BLaER1 treated with 17β-estradiol and CSF1 and Interleukin-3, amounts not matched to agents 10 nM and 100 nM (cell line): ENCODE data around the gene VEZF1.
A peak's percentile ranks its signal among the peaks of the same experiment; 100 is the strongest.

Source experiments
- H3K27ac ChIP-seq, 11 experiments: shearing (Covaris generic); formaldehyde crosslinking; 2 replicates each; pipeline ENCODE4 v1.8.1; 2022
- H3K27me3 ChIP-seq, 11 experiments: shearing (Covaris generic); formaldehyde crosslinking; 2 replicates each; pipeline ENCODE4 v1.8.1; 2022
- H3K36me3 ChIP-seq, 11 experiments: shearing (Covaris generic); formaldehyde crosslinking; 2 replicates each; pipeline ENCODE4 v1.8.1; 2022
- H3K4me1 ChIP-seq, 10 experiments: shearing (Covaris generic); formaldehyde crosslinking; 2 replicates each; pipeline ENCODE4 v1.8.1; 2022
- H3K4me2 ChIP-seq, 11 experiments: shearing (Covaris generic); formaldehyde crosslinking; 2 replicates each; pipeline ENCODE4 v1.8.1; 2022
- H3K4me3 ChIP-seq, 10 experiments: shearing (Covaris generic); formaldehyde crosslinking; 2 replicates each; pipeline ENCODE4 v1.8.1; 2022
- H3K9ac ChIP-seq, 11 experiments: shearing (Covaris generic); formaldehyde crosslinking; 2 replicates each; pipeline ENCODE4 v1.8.1; 2022
- H3K9me3 ChIP-seq, 11 experiments: shearing (Covaris generic); formaldehyde crosslinking; replicated peaks in 1 of 11; 2 replicates each; pipeline ENCODE4 v1.8.1; 2022
- H4K20me1 ChIP-seq, 11 experiments: shearing (Covaris generic); formaldehyde crosslinking; 2 replicates each; pipeline ENCODE4 v1.8.1; 2022
- Cebpa-rat ChIP-seq, 11 experiments: shearing (Covaris generic); IDR thresholded peaks; 2 replicates each; pipeline ENCODE4 v1.8.1; 2022

Gene VEZF1

GRCh38 chr17:57945996-57946797 is 41.9 kb downstream of the VEZF1 start:
- Histone ChIP-seq H3K27me3 (peaks cover 0 to under 1% (median 0%) of the 10 kb centered on the region in 11 experiments; a peak in 1 of 22 replicates), H3K4me2 (peak overlapping the region; percentile 82 to 97 (median 88)), H3K9me3 (no peaks in the 10 kb centered on the region), H3K4me3 (peak overlapping the region; percentile 14 to 61 (median 45); a peak in 15 of 20 replicates), H3K27ac (peak overlapping the region; percentile 9 to 73 (median 59); a peak in 18 of 22 replicates), H3K4me1 (peaks cover 82 to 100% (median 95%) of the 10 kb centered on the region in 10 experiments), H3K36me3 (no peaks in the 10 kb centered on the region), H3K9ac (peak overlapping the region; percentile 18 to 65 (median 48); a peak in 20 of 22 replicates), H4K20me1 (peaks cover 0 to 10% (median 0%) of the 10 kb centered on the region in 11 experiments; a peak in 4 of 22 replicates)
- no peak for TF ChIP-seq Cebpa-rat (IDR thresholded peaks at IDR 0.05)

GRCh38 chr17:57944908-57945307 is 43.1 kb downstream of the VEZF1 start:
- H3K4me2 ChIP-seq, result peak overlapping the region in 6 of 11 experiments; percentile 4 to 88 (median 85); a peak in 10 of 22 replicates
- peaks cover 84 to 100% (median 95%) of the 10 kb centered on the region in 10 experiments for H3K4me1 ChIP-seq
- H3K27ac ChIP-seq, result peak overlapping the region in 1 of 11 experiments; percentile 70; a peak in 1 of 22 replicates
- peaks cover 0 to 23% (median 0%) of the 10 kb centered on the region in 11 experiments; a peak in 4 of 22 replicates for H4K20me1 ChIP-seq
- no peaks in the 10 kb centered on the region for H3K36me3 ChIP-seq
- no peak for TF ChIP-seq Cebpa-rat (IDR thresholded peaks at IDR 0.05)
- H3K27me3 ChIP-seq, result peaks cover 0 to 4% (median 0%) of the 10 kb centered on the region in 11 experiments; a peak in 1 of 22 replicates
- H3K4me3 ChIP-seq, result no peak overlapping the region
- no peak overlapping the region for H3K9ac ChIP-seq
- no peaks in the 10 kb centered on the region for H3K9me3 ChIP-seq

GRCh38 chr17:57943645-57944044 is 44.4 kb downstream of the VEZF1 start:
- H3K4me1 ChIP-seq, result peaks cover 83 to 100% (median 94%) of the 10 kb centered on the region in 10 experiments

GRCh38 chr17:57943140-57943539 is 44.9 kb downstream of the VEZF1 start:
- no peaks in the 10 kb centered on the region for H3K36me3 ChIP-seq
- peaks cover 0 to 4% (median 0%) of the 10 kb centered on the region in 11 experiments; a peak in 1 of 22 replicates for H3K27me3 ChIP-seq
- peaks cover 0 to 34% (median 0%) of the 10 kb centered on the region in 11 experiments; a peak in 5 of 22 replicates for H4K20me1 ChIP-seq
- H3K27ac ChIP-seq, result peak overlapping the region in 9 of 11 experiments; percentile 19 to 65 (median 35); a peak in 11 of 22 replicates
- no peak overlapping the region for H3K4me3 ChIP-seq
- H3K9me3 ChIP-seq, result no peaks in the 10 kb centered on the region
- peaks cover 77 to 100% (median 94%) of the 10 kb centered on the region in 10 experiments for H3K4me1 ChIP-seq
- H3K4me2 ChIP-seq, result peak overlapping the region; percentile 74 to 94 (median 86)
- peak overlapping the region in 1 of 11 experiments; percentile 28; a peak in 2 of 22 replicates for H3K9ac ChIP-seq
- TF ChIP-seq Cebpa-rat (IDR thresholded peaks at IDR 0.05), result no peak

More at GRCh38 chr17:57943645-57944044, 44.4 kb downstream of the VEZF1 start:
- H3K36me3 ChIP-seq, result no peaks in the 10 kb centered on the region
- no peak overlapping the region for H3K4me3 ChIP-seq
- peak overlapping the region; percentile 74 to 94 (median 86) for H3K4me2 ChIP-seq
- H3K27me3 ChIP-seq, result peaks cover 0 to 4% (median 0%) of the 10 kb centered on the region in 11 experiments; a peak in 1 of 22 replicates
- no peak for TF ChIP-seq Cebpa-rat (IDR thresholded peaks at IDR 0.05)
- H4K20me1 ChIP-seq, result peaks cover 0 to 34% (median 0%) of the 10 kb centered on the region in 11 experiments; a peak in 4 of 22 replicates
- H3K27ac ChIP-seq, result peak overlapping the region in 3 of 11 experiments; percentile 5 to 65 (median 51); a peak in 2 of 22 replicates
- H3K9ac ChIP-seq, result no peak overlapping the region
- H3K9me3 ChIP-seq, result no peaks in the 10 kb centered on the region

- Histone ChIP-seq H3K36me3 (no peaks in the 10 kb centered on the region), H3K27ac (peak overlapping the region in 6 of 11 experiments; percentile 70 to 92 (median 84); a peak in 13 of 22 replicates), H4K20me1 (peaks cover 0 to 36% (median 0%) of the 10 kb centered on the region in 11 experiments; a peak in 5 of 22 replicates), H3K4me1 (peaks cover 74 to 100% (median 94%) of the 10 kb centered on the region in 10 experiments), H3K4me3 (no peak overlapping the region; a peak in 2 of 20 replicates), H3K9me3 (no peaks in the 10 kb centered on the region), H3K9ac (peak overlapping the region in 5 of 11 experiments; percentile 33 to 78 (median 73); a peak in 7 of 22 replicates), H3K4me2 (peak overlapping the region; percentile 74 to 94 (median 86)), H3K27me3 (peaks cover 0 to 4% (median 0%) of the 10 kb centered on the region in 11 experiments; a peak in 1 of 22 replicates)
- TF ChIP-seq Cebpa-rat (IDR thresholded peaks at IDR 0.05), result no peak
These were observed 46.4 kb downstream of the VEZF1 start for GRCh38 chr17:57941384-57942370.

- Histone ChIP-seq H3K4me1 (peaks cover 73 to 100% (median 93%) of the 10 kb centered on the region in 10 experiments), H3K27ac (peak overlapping the region in 8 of 11 experiments; percentile 46 to 92 (median 78); a peak in 16 of 22 replicates), H3K4me2 (peak overlapping the region; percentile 74 to 94 (median 86))
These were observed 47.3 kb downstream of the VEZF1 start for GRCh38 chr17:57940653-57941329.

GRCh38 chr17:57940231-57940630 is 47.8 kb downstream of the VEZF1 start:
- TF ChIP-seq Cebpa-rat (IDR thresholded peaks at IDR 0.05), result no peak; a peak in 1 of 22 replicates
- H3K4me2 ChIP-seq, result peak overlapping the region; percentile 74 to 94 (median 86)
- H3K27ac ChIP-seq, result peak overlapping the region in 9 of 11 experiments; percentile 33 to 92 (median 74); a peak in 18 of 22 replicates
- no peaks in the 10 kb centered on the region for H3K36me3 ChIP-seq
- H4K20me1 ChIP-seq, result peaks cover 0 to 49% (median 0%) of the 10 kb centered on the region in 11 experiments; a peak in 7 of 22 replicates
- peaks cover 0 to 4% (median 0%) of the 10 kb centered on the region in 11 experiments; a peak in 1 of 22 replicates for H3K27me3 ChIP-seq
- peak overlapping the region in 5 of 10 experiments; percentile 3 to 18 (median 11); a peak in 2 of 20 replicates for H3K4me3 ChIP-seq
- H3K9ac ChIP-seq, result peak overlapping the region in 8 of 11 experiments; percentile 5 to 78 (median 62); a peak in 14 of 22 replicates
- peaks cover 73 to 100% (median 93%) of the 10 kb centered on the region in 10 experiments for H3K4me1 ChIP-seq
- no peaks in the 10 kb centered on the region for H3K9me3 ChIP-seq

More at GRCh38 chr17:57940653-57941329, 47.3 kb downstream of the VEZF1 start:
- Histone ChIP-seq H4K20me1 (peaks cover 0 to 43% (median 0%) of the 10 kb centered on the region in 11 experiments; a peak in 7 of 22 replicates), H3K9ac (peak overlapping the region in 7 of 11 experiments; percentile 17 to 78 (median 67); a peak in 12 of 22 replicates), H3K27me3 (peaks cover 0 to 4% (median 0%) of the 10 kb centered on the region in 11 experiments; a peak in 1 of 22 replicates), H3K36me3 (no peaks in the 10 kb centered on the region), H3K4me3 (peak overlapping the region in 4 of 10 experiments; percentile 3 to 18 (median 14); a peak in 1 of 20 replicates), H3K9me3 (no peaks in the 10 kb centered on the region)
- no peak for TF ChIP-seq Cebpa-rat (IDR thresholded peaks at IDR 0.05)
